HG02678 (cell line): ENCODE results near the gene FRYL.
"Not testable (repeated sequence)": the region's sequence is repeated elsewhere in the genome, so short reads cannot be mapped to it uniquely, and the experiment has no call there.

Source experiments
- ATAC-seq: cut with Tn5 transposase; IDR thresholded peaks from one replicate; pipeline ENCODE4 v1.9.1; 2021; ENCODE audit warnings: mild to moderate bottlenecking, moderate library complexity; ENCODE audit not compliant: unreplicated experiment

Gene FRYL

GRCh38 chr4:48462363-48462762, 317.7 kb downstream of the FRYL start:
- no peak for ATAC-seq

DNA sequence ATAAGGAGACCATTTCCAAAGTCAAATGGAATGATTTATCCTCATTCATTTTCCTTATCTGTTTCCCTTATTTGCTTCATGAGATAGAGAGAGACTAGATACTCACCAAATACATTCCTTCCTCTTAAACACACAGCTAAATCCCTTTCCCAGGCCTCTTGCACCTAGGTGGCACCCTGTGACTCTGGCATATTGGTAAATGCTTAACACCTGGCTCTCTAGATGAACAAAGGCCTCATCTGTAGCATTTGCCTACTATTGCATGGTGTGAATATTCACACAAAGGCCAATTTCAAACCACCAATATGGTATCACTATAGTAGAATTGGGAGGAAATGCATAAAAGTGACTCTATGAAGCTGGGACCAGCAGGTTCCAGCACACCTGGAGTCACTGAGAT, 319.1 kb downstream of the FRYL start:
- ATAC-seq = no peak

- ATAC-seq = no peak
Observed at GRCh38 chr4:48454591-48454990, 325.5 kb downstream of the FRYL start.

DNA sequence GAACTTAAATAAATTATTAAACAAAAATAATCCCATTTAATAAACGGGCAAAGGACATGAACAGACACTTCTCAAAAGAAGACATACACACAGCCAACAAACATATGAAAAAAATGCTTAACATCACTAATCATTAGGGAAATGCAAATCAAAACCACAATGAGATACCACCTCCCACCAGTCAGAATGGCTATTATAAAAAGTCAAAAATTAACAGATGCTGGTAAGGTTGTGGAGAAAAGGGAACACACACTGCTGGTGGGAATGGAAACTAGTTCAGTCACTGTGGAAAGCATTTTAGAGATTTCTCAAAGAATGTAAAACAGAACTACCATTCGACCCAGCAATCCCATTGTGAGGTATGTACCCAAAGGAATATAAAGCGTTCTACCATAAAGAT, 328.4 kb downstream of the FRYL start:
- ATAC-seq = not testable (repeated sequence)

DNA sequence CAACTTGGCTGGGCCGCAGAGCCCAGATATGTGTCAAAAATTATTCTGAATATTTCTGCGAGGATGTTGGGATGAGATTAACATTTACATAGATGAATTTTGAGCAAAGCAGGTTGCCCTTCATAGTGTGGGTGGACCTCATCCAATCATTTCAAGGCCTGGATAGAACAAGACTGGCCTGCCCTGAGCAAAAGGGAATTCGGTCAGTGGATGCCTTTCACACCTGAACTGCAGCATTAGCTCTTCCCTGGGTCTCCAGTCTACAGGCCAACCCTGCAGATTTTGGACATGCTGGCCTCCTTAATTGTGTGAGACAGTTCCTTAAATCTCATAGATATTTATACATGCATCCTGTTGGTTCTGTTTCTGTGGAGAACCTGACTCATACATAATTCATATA, 329.3 kb downstream of the FRYL start:
- ATAC-seq = no peak

DNA sequence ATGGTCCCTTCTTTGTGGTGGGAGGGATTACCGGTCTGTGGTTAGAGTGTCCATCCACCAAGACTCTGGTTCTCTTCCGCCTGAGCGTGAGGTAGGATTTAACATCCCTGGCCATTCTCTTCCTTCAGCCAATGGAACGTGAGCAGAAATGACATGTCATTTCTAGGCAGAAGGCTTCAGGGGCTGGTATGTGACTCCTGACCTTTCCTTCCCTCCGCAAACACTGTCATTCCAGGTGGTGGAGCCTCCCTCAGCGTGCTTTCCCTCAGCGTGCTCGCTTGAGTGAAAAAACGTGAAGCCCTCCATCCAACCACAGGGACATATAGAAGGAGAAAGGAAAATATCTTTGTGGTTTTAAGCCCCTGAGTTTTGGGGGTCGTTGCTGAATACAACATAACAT, 330.9 kb downstream of the FRYL start:
- no peak for ATAC-seq
